ENCODE measurements around the gene SPDYE5.

Gene SPDYE5

DNA sequence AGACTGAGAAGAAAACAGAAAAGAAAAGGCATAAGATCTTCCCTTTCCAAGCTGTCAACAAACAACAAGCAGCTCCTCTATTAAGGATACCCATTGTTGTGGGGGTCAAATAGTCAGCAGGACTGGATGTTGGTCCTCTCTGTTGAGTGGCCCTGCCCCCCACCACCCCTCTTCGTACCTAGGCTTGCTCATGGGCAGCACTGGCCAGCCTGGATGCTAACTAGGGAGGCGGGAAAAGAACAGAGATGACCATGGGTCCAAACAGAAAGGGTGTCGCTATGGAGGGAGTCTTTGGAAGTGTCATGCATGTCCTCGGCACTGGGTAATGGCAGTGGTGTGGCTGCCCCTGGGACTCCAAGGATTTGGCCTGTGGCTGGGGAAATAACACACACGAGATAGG, 45.6 kb downstream of the SPDYE5 start:
- no peak for DNase-seq

GRCh38 chr7:75546237-75547015, 54.3 kb downstream of the SPDYE5 start:
- DNase-seq: no peak

Data from stimulated activated CD4-positive, alpha-beta T cell treated with anti-CD3 and anti-CD28 coated beads, Interleukin-4, amount 100 ng/mL, for 4 hours (primary cell).